Fibroblast of skin of left biceps (primary cell): ENCODE data around the gene WASF2.
"Not testable (repeated sequence)": the region's sequence is repeated elsewhere in the genome, so short reads cannot be mapped to it uniquely, and the experiment has no call there.

Experiments
- DNase-seq, 2 experiments: peaks; one replicate each; pipeline ENCODE4 v3.0.0-alpha.2; 2013; ENCODE audit warnings: low read depth in 2 of 2

WASF2 gene

DNA sequence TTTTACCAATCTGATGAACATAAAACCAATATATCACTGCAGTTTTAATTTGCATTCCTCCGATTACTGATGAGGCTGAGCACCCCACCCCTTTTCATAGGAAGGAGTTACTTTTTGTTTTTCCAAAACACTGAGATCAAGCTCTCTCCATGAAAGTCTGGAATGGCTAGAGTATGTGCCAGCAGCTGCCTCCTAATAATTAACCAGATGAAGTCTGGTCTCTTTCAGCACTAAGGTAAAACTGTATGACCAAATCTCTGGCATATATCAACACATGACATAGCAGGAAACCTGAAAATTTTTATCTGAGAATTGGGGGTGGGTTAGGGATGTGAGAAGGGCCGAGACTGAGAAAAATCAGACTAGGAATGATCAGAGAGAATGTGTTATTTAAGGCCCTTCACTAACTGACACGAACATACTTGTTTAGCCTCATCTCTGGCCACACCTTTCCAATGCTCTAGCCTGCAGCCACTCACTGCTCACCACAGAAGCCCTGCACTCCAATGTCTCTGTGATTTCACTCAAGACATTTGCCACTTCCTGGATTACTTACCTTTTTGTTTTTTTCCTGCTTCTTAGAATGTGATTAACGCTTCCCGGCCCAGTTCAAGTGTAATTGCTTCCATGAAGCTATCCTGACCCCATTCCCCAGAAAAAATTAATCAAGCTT is 34.7 kb downstream of the WASF2 start:
- DNase-seq = no peak

GRCh38 chr1:27454610-27455009 is 35.4 kb downstream of the WASF2 start:
- DNase-seq = no peak

GRCh38 chr1:27451343-27451742 is 38.6 kb downstream of the WASF2 start:
- DNase-seq = no peak

GRCh38 chr1:27448982-27449381 is 41.0 kb downstream of the WASF2 start:
- DNase-seq = no peak

GRCh38 chr1:27447883-27448282 is 42.1 kb downstream of the WASF2 start:
- no peak for DNase-seq

DNA sequence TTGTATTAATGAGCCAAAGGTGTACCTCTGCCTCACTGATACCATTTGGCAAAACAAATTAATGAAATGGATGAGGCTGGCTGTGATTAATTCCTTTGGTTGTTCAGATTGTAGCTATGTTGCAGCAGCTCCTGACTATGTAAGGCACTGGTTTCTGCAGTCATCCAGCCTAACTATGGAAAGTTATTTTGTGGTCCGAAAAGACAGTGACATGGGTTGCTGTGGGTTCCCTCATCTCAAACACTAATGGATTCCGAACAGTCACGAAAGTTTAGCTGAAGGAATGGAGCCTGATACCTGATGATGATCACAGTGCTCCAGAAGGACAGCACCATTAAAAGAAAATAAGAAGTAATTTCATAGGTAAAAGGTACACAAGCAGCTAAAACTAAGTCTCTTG is 42.6 kb downstream of the WASF2 start:
- DNase-seq = no peak

DNA sequence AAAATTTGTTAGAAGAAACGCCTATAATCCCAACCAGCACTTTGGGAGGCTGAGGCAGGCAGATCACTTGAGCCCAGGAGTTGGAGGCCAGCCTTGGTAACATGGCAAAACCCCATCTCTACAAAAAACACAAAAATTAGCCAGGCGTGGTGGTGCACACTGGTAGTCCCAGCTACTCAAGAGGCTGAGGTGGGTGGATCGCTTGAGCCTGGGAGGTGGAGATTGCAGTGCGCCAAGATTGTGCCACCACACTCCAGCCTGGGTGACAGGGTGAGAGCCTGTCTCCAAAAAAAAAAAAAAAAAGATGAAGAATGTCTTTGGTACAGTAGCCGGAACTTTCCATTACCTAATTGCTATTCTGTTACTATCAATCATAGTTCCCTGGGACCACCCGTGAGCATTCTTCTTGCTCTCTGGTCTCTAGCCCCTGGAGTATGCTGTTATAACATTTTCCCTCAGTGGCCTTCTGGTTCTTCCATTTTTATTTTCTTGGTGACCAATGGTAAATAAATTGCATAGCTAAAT is 43.4 kb downstream of the WASF2 start:
- DNase-seq = no peak

- DNase-seq = no peak
Observed at GRCh38 chr1:27445177-27445936, 44.6 kb downstream of the WASF2 start.

GRCh38 chr1:27444632-27445031 is 45.3 kb downstream of the WASF2 start:
- DNase-seq = no peak

DNA sequence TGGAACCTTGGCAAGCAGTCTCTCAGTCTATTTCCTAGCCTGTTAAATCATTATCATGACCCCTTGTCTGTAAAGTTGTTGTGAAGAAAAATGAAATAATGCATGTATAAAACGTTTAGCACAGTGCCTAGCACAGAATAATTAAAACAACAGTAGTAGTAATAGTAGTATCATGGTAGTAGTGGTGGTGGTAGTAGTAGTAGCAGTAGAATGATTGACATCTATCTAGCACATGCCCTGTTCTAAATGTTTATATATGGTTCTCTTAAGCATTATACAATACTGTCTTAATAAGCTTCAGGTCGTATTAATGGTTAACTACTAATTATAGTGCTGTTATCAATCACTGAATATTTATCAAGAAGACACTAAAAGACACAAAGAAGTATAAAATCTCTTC is 50.8 kb downstream of the WASF2 start:
- no peak for DNase-seq

- DNase-seq = no peak
Observed at GRCh38 chr1:27438621-27439061, 51.3 kb downstream of the WASF2 start.

DNA sequence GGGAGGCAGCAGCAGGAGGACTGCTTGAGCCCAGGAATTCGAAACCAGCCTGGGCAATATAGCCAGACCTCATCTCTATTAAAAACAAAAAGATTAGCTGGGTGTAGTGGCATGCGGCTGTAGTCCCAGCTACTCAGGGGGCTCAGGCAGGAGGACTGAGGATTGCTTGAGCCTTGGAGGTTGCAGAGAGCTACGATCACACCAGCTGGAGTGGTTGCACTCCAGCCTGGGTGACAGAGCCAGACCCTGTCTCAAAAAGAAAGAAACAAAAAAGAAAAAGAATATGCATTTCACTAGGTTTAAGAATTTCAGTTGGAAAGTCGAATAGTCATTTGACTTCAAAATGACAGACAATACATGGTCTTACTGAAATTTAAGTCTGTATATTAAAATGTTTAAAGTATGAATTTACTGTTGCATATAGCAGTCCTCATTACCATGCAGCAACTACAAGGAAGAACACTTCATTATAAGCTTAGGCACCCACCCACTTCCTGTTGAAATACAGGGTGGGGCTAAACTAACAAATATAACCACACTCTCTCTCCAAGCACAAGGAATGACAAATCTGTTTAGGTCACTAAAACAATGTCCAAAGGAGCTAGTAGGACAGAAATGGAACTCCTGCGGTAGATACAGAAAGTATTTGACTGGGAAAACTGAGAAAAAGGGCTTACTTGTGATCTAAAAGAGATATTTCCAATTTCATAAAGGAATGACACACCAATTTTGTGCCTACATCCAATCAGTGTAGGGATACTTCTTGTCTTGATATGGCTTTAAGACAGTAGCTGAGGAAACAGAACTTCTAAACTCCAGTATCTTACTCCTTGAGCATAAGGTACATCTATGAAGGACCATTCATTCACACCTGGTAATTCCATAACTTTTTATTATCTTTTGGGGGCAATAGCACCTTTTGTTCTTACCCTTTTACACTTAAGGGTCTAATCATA is 53.5 kb downstream of the WASF2 start:
- no peak for DNase-seq

DNA sequence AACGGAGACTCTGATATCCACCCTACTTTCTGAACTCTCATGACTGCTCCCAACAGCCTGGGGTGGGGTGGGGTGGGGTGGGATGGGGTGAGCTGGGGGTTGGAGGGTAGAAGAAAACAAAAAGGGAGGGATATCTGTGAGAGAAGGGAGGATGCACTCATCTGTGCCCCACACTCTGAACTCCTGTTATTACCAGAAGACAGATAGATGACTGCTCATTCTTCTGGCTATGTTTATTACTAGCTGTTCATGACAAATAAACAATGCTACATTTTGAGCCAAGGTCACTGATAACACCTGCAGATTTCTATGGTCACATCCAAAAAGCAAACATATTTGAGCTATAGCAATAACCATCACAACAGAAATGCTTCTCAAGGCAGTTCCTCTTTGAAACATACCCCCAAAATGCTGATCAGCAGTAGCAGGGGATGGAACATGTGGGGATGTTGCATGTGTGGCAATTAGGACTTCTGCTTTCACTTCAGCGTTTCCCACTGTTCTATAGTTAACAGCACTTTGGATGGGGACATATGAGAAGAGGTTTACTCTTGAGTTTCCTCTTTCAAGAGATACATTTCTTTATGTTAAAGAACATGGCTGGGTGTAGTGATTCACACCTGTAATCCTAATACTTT is 54.3 kb downstream of the WASF2 start:
- no peak for DNase-seq

GRCh38 chr1:27433706-27434105 is 56.3 kb downstream of the WASF2 start:
- no peak for DNase-seq

GRCh38 chr1:27432725-27433124 is 57.2 kb downstream of the WASF2 start:
- DNase-seq = not testable (repeated sequence)

DNA sequence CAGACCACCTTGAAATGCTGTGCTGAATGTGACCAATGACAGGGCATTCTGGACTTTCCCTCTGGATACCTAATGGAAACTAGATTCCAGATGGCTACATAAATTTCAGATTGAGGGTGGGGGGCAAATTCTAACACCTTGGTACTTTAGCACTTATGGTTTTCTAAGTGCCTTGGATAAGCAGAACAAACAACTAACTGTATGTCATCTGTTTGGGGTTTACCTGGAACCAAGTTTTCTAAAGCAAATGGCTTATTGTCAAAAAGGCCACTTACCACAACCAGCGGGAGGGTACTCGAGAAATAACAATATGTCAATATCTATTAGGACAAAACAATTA is 58.4 kb downstream of the WASF2 start:
- DNase-seq = no peak

- DNase-seq = no peak
Observed at GRCh38 chr1:27430903-27431600, 58.9 kb downstream of the WASF2 start.

GRCh38 chr1:27429029-27429425 is 60.9 kb downstream of the WASF2 start:
- no peak for DNase-seq

- no peak for DNase-seq
Observed at GRCh38 chr1:27428316-27429028, 61.5 kb downstream of the WASF2 start.

GRCh38 chr1:27427816-27428315 is 62.1 kb downstream of the WASF2 start:
- no peak for DNase-seq
